GM12878 (cell line): ENCODE measurements around the gene EPHA8.

ENCODE experiments used
- GABPA ChIP-seq: IDR thresholded peaks from 2 replicates; pipeline ENCODE4 v1.6.1; 2014; ENCODE audit warnings: antibody characterized with exemption, low read depth, mild to moderate bottlenecking, inconsistent platforms
- NBN ChIP-seq: fragments of 450-650 bp; IDR thresholded peaks from 2 replicates; pipeline ENCODE4 v1.6.1; 2016
- POLR2AphosphoS5 ChIP-seq: IDR thresholded peaks from 2 replicates; pipeline ENCODE4 v1.6.1; 2011; ENCODE audit warnings: mild to moderate bottlenecking, low read length, inconsistent platforms
- SP1 ChIP-seq: IDR thresholded peaks from one replicate; pipeline ENCODE4 v1.6.1; 2011; ENCODE audit warnings: low read depth, low read length
- TF ChIP-seq, protein P1 (sequence below): IDR thresholded peaks from 2 replicates; pipeline ENCODE4 v1.6.1; 2012; ENCODE audit warnings: improper control_type of control experiment, low read depth, low read length; ENCODE audit not compliant: insufficient replicate concordance
- TF ChIP-seq, protein P2 (sequence below), 3 experiments: IDR thresholded peaks in 2 of 3; conservative IDR thresholded peaks in 1 of 3; 2 replicates each; pipeline ENCODE4 v1.5.1; 2011; ENCODE audit warnings: low read depth in 3 of 3, low read length in 3 of 3, mild to moderate bottlenecking in 3 of 3, control low read depth in 2 of 3, moderate library complexity in 2 of 3, inconsistent platforms in 1 of 3, mixed read lengths in 1 of 3; ENCODE audit not compliant: control insufficient read depth in 2 of 3, insufficient read depth in 1 of 3; ENCODE audit errors: extremely low read depth in 1 of 3

DNA sequence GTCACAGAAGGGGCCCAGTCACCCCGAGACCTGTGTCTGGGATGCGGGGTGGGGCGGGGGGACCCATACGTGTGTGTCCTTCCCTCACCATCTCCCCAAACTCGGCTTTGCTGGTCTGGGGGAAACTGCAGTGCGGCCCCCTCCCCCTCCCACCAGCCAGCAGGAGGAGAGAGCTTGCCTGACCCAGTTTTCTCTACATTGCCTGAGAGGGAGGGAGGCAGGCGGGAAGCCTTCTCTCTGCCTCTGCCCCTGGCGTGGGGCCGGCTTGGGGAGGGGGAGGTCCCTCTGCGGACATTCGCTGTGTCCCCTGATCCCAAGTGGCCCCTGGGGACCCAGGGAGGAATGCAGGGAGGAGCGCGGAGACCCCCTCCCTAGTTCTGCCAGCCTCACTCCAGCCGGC, 3.9 kb downstream of the EPHA8 start:
- TF ChIP-seq, protein P1, sequence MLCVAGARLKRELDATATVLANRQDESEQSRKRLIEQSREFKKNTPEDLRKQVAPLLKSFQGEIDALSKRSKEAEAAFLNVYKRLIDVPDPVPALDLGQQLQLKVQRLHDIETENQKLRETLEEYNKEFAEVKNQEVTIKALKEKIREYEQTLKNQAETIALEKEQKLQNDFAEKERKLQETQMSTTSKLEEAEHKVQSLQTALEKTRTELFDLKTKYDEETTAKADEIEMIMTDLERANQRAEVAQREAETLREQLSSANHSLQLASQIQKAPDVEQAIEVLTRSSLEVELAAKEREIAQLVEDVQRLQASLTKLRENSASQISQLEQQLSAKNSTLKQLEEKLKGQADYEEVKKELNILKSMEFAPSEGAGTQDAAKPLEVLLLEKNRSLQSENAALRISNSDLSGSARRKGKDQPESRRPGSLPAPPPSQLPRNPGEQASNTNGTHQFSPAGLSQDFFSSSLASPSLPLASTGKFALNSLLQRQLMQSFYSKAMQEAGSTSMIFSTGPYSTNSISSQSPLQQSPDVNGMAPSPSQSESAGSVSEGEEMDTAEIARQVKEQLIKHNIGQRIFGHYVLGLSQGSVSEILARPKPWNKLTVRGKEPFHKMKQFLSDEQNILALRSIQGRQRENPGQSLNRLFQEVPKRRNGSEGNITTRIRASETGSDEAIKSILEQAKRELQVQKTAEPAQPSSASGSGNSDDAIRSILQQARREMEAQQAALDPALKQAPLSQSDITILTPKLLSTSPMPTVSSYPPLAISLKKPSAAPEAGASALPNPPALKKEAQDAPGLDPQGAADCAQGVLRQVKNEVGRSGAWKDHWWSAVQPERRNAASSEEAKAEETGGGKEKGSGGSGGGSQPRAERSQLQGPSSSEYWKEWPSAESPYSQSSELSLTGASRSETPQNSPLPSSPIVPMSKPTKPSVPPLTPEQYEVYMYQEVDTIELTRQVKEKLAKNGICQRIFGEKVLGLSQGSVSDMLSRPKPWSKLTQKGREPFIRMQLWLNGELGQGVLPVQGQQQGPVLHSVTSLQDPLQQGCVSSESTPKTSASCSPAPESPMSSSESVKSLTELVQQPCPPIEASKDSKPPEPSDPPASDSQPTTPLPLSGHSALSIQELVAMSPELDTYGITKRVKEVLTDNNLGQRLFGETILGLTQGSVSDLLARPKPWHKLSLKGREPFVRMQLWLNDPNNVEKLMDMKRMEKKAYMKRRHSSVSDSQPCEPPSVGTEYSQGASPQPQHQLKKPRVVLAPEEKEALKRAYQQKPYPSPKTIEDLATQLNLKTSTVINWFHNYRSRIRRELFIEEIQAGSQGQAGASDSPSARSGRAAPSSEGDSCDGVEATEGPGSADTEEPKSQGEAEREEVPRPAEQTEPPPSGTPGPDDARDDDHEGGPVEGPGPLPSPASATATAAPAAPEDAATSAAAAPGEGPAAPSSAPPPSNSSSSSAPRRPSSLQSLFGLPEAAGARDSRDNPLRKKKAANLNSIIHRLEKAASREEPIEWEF = no peak
- TF ChIP-seq SP1 = no peak
- TF ChIP-seq, protein P2, sequence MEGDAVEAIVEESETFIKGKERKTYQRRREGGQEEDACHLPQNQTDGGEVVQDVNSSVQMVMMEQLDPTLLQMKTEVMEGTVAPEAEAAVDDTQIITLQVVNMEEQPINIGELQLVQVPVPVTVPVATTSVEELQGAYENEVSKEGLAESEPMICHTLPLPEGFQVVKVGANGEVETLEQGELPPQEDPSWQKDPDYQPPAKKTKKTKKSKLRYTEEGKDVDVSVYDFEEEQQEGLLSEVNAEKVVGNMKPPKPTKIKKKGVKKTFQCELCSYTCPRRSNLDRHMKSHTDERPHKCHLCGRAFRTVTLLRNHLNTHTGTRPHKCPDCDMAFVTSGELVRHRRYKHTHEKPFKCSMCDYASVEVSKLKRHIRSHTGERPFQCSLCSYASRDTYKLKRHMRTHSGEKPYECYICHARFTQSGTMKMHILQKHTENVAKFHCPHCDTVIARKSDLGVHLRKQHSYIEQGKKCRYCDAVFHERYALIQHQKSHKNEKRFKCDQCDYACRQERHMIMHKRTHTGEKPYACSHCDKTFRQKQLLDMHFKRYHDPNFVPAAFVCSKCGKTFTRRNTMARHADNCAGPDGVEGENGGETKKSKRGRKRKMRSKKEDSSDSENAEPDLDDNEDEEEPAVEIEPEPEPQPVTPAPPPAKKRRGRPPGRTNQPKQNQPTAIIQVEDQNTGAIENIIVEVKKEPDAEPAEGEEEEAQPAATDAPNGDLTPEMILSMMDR (IDR thresholded peaks at IDR 0.05 in 2 of 3, conservative IDR thresholded peaks at IDR 0.05 in 1 of 3; ENCODE audit: control insufficient read depth in 2 of 3, extremely low read depth in 1 of 3, insufficient read depth in 1 of 3, low read depth in 3 of 3, low read length in 3 of 3) = no peak
- no peak for TF ChIP-seq POLR2AphosphoS5
- TF ChIP-seq NBN = no peak
- TF ChIP-seq GABPA = no peak
